Esophagus muscularis mucosa (tissue), 4 donors: ENCODE data around the gene THSD4. TPM values are rescaled to one million over a fixed set of nuclear protein-coding genes. Genes with fewer than 3 reads are reported as not detected.

Experiments used
- DNase-seq: peaks from one replicate; pipeline ENCODE4 v3.0.0-alpha.2; 2017; ENCODE audit errors: extremely low spot score
- H3K27ac ChIP-seq, 4 donors: fragments of 200-600 bp; sonication (generic); replicated peaks in 1 of 4; 1 replicate in 3 of 4; 2 replicates in 1 of 4; pipeline ENCODE4 v1.5.1; 2016 to 2019; ENCODE audit warnings: mild to moderate bottlenecking in 1 of 4
- H3K27me3 ChIP-seq, 4 donors: fragments of 200-600 bp; sonication (generic); one replicate each; pipeline versions ENCODE4 v1.5.1 to v1.6.0; 2016 to 2019
- H3K36me3 ChIP-seq, 4 donors: fragments of 200-600 bp; sonication (generic); one replicate each; pipeline ENCODE4 v1.5.1; 2016 to 2019
- H3K4me1 ChIP-seq, 4 donors: fragments of 200-600 bp; sonication (generic); one replicate each; pipeline ENCODE4 v1.5.1; 2016 to 2019
- H3K4me3 ChIP-seq, 4 donors: fragments of 200-600 bp; sonication (generic); 1 replicate in 2 of 4; 2 replicates in 2 of 4; pipeline ENCODE4 v1.5.1; 2016 to 2019; ENCODE audit warnings: mild to moderate bottlenecking in 4 of 4, moderate library complexity in 1 of 4
- H3K9me3 ChIP-seq, 4 donors: fragments of 200-600 bp; sonication (generic); 1 replicate in 3 of 4; 2 replicates in 1 of 4; pipeline ENCODE4 v1.5.1; 2016 to 2019
- EP300 ChIP-seq: sonication (generic); formaldehyde crosslinking; IDR thresholded peaks from one replicate; pipeline ENCODE4 v1.6.1; 2017; ENCODE audit warnings: antibody characterized with exemption
- POLR2A ChIP-seq: fragments of 450-650 bp; IDR thresholded peaks from one replicate; pipeline ENCODE4 v1.6.1; 2017; ENCODE audit warnings: antibody characterized with exemption, moderate library complexity, mild to moderate bottlenecking, low read depth
- POLR2AphosphoS5 ChIP-seq, 2 donors: sonication (generic); formaldehyde crosslinking; IDR thresholded peaks; one replicate each; pipeline ENCODE4 v1.6.1; 2017; ENCODE audit warnings: antibody characterized with exemption in 2 of 2
- WGBS: methylation state at CpG from one replicate; pipeline ENCODE4 v1.1.5; 2018; 5-methylcytosine and 5-hydroxymethylcytosine counted together
- intact Hi-C: fragments of 100-400 bp; cut with DNase I; formaldehyde crosslinking; loops from one replicate; pipeline ENCODE4 v1.15.1; 2023
- total RNA-seq, 4 donors: library from RNA; depleted of rRNA; stranded (reverse); fragments of >200 nt; gene quantifications; one replicate each; pipeline versions ENCODE4 v1.1.0 to v1.2.1, GENCODE V29; 2016
- TF ChIP-seq, protein P1 (sequence below), 3 experiments: fragments of 200-600 bp in 2 of 3; fragments of 450-650 bp in 1 of 3; sonication (generic) in 2 of 3; IDR thresholded peaks; one replicate each; pipeline ENCODE4 v1.5.1; 2017 to 2019; ENCODE audit warnings: antibody characterized with exemption in 3 of 3, mild to moderate bottlenecking in 2 of 3, moderate library complexity in 1 of 3

Gene THSD4
- total RNA-seq, 4 donors from 2014 or later, result 3.2 to 6.6 (median 5.6) TPM

DNA sequence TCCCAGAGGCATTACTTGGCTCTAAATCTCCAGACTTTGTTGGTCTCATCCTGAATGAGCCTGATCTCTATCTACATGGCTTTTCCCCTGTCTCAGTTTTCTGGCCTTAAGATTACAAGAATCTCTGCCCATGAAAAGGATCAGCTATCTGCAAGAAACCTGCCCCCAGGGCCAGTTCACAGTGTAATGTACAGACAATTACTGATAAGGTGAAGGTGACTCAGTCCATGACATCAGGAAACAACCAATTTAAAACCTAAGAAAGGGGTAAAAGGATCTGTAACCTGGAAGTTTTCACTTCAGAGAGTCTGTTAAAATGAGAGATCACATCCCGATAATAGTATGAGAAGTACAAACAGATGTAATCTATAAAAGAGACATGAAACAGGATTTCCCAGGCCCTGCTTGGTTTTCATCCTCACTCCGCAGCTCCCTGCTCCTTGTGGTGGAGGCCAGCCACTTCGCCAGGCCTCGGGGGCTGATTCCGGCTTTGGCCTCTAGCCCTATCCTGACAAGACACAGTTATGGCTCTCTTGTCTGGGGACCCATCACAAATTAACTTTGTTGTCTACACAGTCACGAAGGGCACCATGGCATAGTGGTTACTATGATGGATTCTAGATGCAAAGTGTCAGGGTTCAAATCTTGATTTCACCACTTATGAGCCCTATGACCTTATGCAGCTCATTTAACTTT lies 136.9 kb downstream of the THSD4 start:
- Histone ChIP-seq H3K4me3 (no peak overlapping the region), H3K36me3 (no peaks in the 10 kb centered on the region), H3K9me3 (no peaks in the 10 kb centered on the region), H3K27me3 (no peaks in the 10 kb centered on the region), H3K4me1 (peaks cover 0 to 26% (median 0%) of the 10 kb centered on the region in 4 donors), H3K27ac (no peak overlapping the region)
- intact Hi-C loops, result no loop called here
- DNase-seq, result no peak
- TF ChIP-seq EP300 (no peak), POLR2A (no peak), POLR2AphosphoS5 (IDR thresholded peaks at IDR 0.05) (no peak)
- TF ChIP-seq, protein P1, sequence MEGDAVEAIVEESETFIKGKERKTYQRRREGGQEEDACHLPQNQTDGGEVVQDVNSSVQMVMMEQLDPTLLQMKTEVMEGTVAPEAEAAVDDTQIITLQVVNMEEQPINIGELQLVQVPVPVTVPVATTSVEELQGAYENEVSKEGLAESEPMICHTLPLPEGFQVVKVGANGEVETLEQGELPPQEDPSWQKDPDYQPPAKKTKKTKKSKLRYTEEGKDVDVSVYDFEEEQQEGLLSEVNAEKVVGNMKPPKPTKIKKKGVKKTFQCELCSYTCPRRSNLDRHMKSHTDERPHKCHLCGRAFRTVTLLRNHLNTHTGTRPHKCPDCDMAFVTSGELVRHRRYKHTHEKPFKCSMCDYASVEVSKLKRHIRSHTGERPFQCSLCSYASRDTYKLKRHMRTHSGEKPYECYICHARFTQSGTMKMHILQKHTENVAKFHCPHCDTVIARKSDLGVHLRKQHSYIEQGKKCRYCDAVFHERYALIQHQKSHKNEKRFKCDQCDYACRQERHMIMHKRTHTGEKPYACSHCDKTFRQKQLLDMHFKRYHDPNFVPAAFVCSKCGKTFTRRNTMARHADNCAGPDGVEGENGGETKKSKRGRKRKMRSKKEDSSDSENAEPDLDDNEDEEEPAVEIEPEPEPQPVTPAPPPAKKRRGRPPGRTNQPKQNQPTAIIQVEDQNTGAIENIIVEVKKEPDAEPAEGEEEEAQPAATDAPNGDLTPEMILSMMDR (IDR thresholded peaks at IDR 0.05), result no peak
- 84% methylated on average over 6 of the region's 6 CpGs for WGBS

DNA sequence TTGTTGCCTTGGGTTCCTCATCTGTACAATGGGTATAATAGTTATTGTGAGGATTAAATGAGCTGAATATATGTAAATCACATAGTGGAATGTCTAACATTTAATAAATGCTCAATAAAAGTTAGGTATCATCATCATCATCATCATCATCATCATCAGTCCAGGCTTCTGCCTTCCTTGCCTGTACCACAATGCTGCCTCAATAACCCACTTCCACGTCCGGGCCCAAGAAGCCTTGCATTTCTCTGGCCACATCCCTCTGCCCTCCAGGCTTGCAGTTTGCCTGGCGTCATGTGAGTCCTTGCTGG lies 137.4 kb downstream of the THSD4 start:
- intact Hi-C loops, result no loop called here
- no peak overlapping the region for H3K27ac ChIP-seq

DNA sequence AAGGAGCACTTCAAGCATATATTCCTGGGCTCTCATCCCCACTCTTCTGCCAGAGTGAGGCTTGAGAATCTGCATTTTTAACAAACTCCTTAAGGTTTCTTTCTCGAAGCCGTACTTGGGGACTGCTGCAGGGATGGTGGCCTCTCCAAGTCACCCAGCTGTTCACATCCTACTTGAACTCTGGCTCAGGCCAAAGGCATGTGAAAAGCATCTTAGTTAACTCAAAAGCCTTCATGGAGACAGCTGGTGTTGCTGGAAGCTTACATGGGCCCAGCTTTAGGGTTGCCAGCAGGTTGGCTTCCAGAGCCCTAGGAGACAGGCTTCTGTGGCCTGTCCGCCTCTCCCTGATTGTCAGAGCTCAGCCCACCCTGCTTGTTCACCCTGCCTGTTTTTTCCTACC lies 139.2 kb downstream of the THSD4 start:
- Histone ChIP-seq H3K4me3 (no peak overlapping the region), H3K27me3 (no peaks in the 10 kb centered on the region), H3K9me3 (no peaks in the 10 kb centered on the region), H3K36me3 (no peaks in the 10 kb centered on the region), H3K27ac (no peak overlapping the region), H3K4me1 (peaks cover 0 to 26% (median 0%) of the 10 kb centered on the region in 4 donors)
- intact Hi-C loops, result no loop called here
- TF ChIP-seq EP300 (no peak), POLR2A (no peak), POLR2AphosphoS5 (IDR thresholded peaks at IDR 0.05) (no peak)
- TF ChIP-seq, protein P1 (IDR thresholded peaks at IDR 0.05), result no peak
- WGBS, result 87% methylated on average over 3 of the region's 3 CpGs
- no peak for DNase-seq

More for the DNA sequence above, 137.4 kb downstream of the THSD4 start:
- H3K27me3 ChIP-seq, result no peaks in the 10 kb centered on the region
- 95% methylated on average over 3 of the region's 3 CpGs for whole genome bisulfite sequencing
- DNase-seq, result no peak
- H3K9me3 ChIP-seq, result no peaks in the 10 kb centered on the region
- no peak overlapping the region for H3K4me3 ChIP-seq
- TF ChIP-seq EP300 (no peak), POLR2AphosphoS5 (IDR thresholded peaks at IDR 0.05) (no peak), POLR2A (no peak)
- TF ChIP-seq, protein P1 (IDR thresholded peaks at IDR 0.05), result no peak
- peaks cover 0 to 26% (median 0%) of the 10 kb centered on the region in 4 donors for H3K4me1 ChIP-seq
- H3K36me3 ChIP-seq, result no peaks in the 10 kb centered on the region

DNA sequence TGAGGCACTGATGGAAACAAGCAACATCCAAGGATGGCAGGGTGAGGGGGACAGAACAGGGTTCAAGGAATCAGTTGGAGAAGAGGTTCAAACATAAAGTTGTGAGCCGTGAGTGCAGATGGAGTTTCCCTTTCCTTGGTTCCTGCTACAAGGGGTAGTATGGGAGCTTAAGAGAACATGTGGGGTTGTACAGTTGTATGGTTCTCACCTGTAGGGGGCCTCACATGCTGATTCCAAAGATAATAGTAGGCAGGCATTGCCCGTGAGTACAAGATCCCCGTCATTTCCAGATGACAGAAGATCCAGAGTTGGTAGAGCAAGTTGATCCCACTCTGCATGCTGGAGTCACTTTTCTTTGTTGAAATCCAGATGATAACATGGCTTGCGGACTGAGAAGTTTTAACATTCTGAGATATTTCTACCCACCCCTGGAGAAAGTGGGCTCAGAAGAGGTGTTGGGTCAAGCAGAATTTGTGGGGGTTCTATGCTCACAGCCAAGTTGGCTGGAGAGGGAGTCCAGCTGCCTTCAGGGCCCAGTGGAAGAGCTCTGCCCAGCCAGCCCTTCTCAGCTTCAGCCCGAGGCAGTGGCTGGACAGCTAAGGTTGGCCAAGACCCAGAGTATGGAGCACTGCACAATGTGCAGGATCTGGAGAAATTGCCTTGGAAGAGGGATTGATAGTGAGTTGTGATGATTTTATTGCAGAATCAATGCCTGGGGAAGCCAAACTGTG lies 141.8 kb downstream of the THSD4 start:
- TF ChIP-seq, protein P1 (IDR thresholded peaks at IDR 0.05), result no peak
- TF ChIP-seq POLR2A, result no peak
- no peak for TF ChIP-seq EP300
- TF ChIP-seq POLR2AphosphoS5 (IDR thresholded peaks at IDR 0.05), result no peak
- Histone ChIP-seq H3K27me3 (no peaks in the 10 kb centered on the region), H3K9me3 (no peaks in the 10 kb centered on the region), H3K4me3 (no peak overlapping the region), H3K27ac (no peak overlapping the region), H3K4me1 (peaks cover 0 to 3% (median 0%) of the 10 kb centered on the region in 4 donors), H3K36me3 (no peaks in the 10 kb centered on the region)
- intact Hi-C loops, result no loop called here
- no peak for DNase-seq
- 93% methylated on average over 5 of the region's 5 CpGs for WGBS
